GM21528 (cell line): Measurements from ENCODE around the gene NPW.

Source experiments
- ATAC-seq: cut with Tn5 transposase; IDR thresholded peaks from one replicate; pipeline ENCODE4 v1.9.1; 2021; ENCODE audit warnings: mild to moderate bottlenecking, moderate library complexity; ENCODE audit not compliant: unreplicated experiment, low FRiP score

NPW gene

DNA sequence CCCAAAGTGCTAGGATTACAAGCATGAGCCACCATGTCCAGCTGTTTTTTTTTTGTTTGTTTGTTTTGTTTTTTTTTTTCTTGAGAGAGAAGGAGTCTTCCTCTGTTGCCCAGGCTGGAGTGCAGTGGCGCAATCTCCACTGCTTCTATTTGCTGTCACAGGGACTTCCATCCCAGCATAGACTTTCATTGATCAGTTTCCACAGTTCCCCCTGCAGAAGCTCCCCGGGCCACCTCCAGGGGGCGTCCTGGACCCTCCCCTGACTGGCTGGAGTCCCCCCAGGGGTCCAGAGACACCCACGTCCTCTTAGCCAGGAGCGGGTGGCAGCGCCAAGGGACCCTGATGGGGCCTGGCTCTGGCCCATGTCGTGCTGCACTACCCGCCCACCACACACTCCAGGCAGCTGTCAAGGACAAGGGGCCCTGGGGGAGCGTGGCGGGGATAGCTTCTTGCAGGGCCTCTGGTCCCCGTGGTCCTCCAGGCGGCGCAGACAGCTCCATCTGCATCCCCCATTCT is 3.1 kb upstream of the NPW start:
- no peak for ATAC-seq

DNA sequence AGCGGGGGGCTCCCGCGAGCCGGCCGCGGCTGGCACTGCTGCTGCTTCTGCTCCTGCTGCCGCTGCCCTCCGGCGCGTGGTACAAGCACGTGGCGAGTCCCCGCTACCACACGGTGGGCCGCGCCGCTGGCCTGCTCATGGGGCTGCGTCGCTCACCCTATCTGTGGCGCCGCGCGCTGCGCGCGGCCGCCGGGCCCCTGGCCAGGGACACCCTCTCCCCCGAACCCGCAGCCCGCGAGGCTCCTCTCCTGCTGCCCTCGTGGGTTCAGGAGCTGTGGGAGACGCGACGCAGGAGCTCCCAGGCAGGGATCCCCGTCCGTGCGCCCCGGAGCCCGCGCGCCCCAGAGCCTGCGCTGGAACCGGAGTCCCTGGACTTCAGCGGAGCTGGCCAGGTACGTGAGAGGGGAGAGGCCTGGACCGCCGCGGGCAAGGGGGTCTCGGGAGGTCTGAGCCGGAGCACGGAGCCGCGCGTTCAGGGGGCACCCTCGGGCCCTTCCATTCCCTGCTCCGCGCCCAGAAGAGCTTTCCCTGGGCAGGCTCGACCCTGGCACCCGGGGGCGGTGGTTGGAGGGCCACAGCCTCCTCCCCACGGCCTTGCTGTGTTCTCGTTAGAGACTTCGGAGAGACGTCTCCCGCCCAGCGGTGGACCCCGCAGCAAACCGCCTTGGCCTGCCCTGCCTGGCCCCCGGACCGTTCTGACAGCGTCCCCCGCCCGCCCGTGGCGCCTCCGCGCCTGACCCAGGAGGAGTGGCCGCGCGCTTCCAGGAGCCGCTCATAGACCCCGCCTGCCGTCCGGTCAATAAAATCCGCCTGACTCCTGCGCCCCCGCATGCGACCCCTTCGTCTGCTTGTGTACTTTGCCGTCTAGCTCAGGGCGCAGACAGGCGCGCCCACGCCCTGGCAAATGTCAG is 591 bp downstream of the NPW start:
- ATAC-seq, result no peak

DNA sequence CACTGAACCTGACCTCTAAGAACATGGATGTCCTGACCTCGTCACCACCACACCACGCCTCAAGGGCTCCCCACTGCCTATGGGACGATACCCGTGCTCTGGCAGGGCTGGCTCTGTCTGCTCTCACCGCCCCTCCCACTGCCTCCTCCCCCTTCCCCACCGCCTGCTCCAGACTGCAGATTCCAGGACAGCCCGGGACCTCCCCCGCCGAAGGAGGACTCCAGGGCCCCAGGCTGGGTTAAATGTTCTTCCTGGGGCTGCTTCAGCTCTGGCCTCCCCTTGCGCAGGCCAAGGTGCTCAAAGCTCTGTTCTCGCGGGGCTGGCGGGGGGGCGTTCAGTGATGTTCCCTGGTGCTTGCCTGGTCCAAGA is 3.1 kb downstream of the NPW start:
- peak; percentile 17 for ATAC-seq

DNA sequence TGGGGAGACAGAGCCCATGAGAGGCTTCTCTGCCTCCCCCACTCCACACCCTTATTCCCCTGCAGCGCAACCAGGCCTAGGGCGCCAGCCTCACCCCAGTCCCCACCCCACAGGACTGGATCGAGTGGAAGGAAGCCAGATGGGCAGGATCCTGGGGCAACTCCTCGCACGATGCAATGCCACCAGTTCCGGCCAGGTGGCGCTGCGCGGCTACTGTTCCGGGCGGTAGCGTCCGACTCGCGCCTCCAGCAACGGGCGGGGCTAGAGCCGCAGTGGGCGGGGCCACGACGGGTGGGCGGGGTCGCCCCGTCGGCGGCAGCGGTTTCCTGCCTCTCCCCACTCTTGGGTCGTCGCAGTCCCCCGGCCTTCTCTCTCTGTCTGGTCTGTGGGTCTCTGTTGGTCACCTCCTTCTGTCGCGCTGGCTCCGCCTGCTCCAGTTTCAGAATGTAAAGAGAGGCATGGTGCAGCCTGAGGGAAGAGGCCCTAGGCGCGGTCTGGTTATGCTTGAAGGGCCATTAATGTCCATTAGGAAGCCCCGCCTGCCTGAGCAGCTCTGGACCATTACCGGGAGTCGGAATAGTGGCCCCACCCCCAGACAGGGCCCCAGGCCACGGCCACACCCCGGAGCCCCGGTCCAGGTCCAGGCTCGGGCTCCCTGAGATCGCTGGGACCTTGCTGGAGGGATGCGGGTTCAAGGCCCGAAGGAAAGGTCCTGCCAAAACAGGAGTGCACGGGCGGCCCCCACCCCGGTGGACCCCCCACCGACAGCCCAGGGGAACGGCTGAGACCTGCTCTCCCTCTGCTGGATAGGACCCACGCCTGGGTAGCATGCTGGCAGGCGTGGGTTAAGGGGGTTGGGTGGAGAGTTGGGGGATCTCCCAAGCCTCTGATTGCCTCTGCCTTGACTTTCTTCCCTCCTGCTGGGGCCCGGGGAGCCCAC is 3.8 kb downstream of the NPW start:
- peak; percentile 59 for ATAC-seq

DNA sequence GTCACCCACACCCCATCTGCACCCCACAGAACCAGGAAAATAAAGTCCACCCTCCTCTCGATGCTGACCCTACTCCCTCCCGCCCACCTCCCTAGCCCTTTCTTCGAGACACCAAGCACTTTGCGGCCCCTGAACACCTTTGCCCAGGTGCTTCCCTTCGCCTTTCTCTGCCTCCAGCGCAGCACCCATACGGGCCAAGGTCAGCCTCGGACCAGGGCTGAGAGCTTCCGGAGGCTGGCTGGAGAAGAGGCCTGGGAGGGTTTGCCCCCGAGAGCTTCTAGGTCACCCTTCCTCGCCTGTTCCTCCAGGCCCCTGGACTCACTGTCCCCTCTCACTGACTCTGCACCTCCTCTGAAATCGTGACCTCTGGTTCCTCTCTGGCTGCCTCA is 4.4 kb downstream of the NPW start:
- ATAC-seq, result no peak

DNA sequence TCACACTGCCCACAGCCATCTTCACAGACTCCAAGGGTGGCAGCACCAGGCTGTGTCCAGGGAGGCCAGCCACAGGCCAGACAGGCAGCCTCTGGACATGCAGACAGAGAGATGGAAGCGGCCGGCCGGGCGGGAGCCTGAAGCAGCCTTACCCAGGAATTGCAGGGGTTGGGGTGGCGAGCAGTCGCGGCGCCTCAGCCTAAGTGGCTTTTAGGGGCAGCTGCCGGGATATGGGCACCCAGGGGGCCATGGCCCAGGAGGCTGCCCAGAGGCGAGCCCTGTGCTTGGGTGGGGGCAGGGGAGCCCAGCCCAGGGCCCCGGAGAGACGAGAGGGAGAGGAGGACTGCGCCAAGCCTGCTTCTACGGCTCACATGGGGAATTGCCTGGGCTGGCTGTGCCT is 5.7 kb downstream of the NPW start:
- no peak for ATAC-seq

DNA sequence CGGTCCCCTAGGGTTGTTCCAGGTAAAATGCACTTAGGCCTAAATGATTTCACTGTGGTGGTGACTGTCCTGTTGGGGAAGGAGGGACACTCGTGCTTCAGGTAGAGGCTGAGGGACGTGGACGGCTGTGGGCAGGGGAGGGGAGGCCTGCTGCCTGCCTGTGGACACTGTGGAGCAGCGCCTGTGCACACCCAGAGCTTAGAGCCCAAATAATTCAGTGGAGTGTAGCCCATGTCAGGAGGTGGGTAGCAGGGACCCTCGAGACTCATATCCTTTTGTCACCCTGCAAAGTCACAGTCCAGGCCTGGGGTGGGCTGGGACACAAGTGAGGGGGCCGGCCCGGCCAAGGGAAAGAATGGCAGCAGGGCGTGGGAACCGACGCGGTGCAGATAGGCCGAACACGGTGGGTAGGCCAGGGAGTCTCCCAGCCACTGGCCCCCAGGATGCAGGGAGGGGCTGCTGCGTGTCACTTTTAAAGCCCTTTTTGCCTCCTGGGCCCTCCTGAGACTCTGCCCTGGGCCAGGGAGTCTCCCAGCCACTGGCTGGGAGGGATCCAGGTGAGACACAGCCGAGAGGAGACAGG is 6.4 kb downstream of the NPW start:
- no peak for ATAC-seq

DNA sequence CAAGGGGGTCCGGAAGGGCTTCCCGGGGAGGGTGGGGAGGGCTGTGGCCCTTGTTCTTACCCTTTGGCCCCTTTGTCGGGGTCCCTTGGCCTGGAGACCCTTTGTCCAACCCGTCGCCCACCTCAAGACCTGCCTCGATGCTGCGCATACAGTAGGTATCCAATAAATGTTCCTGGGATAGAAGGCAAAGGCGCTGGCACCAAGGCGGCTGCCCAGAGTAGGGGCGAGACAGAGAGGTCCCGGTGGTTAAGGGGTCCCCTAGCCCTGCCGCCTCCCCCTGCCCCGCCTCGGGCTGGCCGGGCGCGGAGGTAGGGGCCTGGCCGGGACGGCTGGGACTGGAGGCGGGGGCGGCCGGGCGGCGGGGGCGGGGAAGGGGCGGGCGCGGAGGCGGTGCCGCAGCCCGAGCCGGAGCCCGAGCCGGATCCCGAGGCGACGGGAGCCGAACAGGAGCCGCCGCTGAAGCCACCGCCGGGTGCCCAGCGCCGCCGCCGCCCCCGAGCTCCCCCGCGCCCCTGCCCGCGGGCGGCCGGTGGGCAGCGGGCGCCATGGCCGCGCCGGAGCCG is 7.0 kb downstream of the NPW start, which contains the start of gene NHERF2:
TSS of gene NHERF2 (plus strand) at position 442 of the 563 bp plus-strand sequence. CDS start at position 546, 104 bp downstream.
- no peak for ATAC-seq

DNA sequence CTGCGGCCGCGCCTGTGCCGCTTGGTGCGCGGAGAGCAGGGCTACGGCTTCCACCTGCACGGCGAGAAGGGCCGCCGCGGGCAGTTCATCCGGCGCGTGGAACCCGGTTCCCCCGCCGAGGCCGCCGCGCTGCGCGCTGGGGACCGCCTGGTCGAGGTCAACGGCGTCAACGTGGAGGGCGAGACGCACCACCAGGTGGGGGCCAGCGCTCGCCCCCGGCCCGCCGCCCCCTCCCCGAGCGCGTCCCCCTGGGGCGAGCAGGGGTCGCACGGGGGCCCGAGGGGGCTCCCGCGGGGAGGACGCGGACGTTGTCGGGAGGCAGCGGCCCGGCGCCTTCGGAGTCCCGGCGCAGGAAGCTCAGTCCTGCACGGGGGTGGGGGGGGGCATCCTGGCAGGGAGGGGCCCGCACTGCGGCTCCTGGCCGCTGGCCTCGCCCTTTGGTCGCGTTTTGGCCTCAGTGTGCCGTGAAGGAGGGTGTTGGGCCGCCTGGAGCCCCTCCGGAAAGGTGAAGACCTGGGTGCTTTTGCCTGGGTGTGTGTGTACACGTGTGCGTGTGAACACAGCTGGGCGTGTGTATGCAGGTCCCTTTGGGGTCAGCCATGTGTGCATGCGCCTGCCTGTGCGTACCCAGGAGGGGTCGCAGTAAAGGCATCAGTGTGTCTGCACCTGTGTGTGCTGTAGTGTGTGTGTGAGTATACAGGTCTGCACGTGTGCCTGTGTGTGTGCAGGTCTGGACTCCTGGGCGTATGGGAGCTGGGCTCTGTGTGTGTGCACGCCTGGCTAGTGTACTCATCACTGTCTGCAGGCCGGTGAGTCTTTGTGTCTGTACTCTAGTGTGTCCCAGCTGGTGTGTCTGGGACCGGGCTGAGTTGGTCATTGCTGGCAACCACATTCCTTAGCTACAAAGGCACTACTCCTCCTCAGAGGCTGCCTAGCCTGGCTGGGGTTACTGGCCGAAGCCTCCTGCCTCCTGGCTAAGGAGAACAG is 7.7 kb downstream of the NPW start:
- ATAC-seq, result no peak

DNA sequence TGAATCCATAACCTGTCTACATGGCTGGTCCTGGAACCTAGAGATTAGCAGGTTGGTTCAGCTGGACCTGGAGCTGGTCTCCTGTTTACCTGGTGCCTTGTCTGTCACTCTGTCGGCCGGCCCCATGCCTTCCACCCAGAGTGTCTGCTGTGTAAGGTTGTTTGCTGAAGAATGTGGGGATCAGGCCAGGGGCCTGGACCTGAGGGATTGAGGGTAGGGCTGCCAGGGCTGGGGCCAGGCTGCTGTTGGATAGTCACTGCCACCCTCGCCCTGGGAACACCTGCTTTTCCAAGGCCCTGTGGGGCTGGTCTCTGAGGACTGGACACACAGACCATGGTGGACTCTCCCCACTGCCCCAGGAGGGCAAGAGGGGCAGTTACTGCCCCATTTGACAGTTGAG is 8.6 kb downstream of the NPW start:
- no peak for ATAC-seq

DNA sequence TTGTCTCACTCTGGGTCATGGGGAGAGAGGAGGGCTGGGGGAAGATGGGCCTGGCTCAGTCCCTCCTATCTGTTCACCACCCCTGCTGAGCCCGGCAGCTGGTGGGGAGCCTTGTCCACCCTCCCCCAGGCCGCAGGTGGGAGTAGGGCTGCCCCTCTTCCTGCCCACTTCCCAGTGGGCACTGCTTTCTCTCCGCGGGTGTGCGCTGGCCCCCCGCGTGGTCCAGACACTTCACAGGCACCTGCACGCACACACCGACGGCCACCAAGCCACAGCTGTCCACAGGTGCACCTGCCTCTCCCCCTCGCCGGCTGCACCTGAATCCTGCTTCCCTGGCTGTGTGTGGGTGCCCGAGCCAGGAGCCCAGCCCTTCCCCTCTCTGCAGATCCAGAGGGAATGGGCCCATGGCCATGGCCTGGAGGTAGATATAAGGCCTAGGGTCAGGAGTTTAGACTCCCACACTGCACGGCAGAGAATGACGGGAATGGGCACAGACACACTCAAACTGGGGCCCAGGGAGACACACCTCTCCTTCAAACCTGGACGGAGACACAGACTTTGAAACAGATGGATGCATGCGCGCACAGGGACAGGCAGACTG is 9.1 kb downstream of the NPW start:
- no peak for ATAC-seq

DNA sequence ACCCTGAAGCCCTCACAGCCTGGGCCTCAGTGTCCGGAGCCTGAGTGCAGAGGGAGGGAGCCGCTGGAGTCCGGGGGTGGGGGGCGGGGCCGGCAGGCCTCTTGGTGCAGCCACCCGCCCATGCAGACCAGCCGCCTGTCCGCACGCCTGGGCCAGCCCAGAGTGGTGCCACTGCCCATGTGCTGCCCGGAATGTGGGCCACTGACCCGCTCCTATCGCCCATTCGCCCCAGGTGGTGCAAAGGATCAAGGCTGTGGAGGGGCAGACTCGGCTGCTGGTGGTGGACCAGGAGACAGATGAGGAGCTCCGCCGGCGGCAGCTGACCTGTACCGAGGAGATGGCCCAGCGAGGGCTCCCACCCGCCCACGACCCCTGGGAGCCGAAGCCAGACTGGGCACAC is 9.8 kb downstream of the NPW start:
- ATAC-seq, result no peak

DNA sequence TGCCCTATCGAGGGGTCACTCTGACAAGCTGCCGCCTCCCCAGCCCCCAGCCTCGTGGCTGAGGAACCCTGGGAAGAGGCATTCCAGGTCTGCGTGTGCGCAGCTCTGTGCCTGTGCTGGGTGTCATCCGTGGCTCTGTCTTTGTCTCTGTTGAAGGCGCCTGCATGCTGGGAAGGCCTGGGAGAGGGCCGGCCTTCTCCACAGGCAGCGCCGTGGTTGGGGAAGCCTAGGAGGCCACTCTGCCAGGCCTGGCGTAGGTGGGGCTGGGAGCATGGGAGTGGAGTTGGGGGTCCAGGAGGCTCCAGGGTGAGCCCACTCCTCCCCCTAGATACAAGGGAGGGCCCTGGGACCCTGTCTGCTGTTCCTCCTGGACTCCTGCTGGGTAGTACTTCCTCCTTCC is 10.5 kb downstream of the NPW start:
- no peak for ATAC-seq

DNA sequence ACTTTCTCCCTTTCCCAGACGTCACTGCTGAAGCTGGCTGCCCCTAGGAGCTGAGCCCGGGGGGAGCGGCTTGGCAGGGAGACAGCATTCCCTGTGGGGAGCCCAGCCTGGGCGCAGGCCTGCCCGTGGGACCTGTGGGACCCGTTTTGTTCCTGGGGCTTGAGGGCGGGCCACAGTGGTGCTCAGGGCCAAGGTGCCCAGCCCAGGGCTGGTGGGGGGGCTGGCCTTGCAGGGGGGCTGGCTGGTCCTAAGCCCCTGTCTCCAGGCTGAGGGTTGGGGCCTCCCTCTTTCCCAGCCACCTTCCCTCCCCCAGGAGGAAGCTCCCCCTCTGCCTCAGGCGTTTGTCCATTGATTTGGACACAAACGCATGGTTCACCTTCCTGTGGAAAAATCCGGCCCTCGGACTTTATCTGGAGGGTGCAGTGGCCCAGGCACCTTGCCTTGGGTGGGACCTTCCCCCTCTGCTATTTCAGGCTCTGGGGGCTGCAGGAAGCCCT is 11.5 kb downstream of the NPW start:
- ATAC-seq, result no peak

DNA sequence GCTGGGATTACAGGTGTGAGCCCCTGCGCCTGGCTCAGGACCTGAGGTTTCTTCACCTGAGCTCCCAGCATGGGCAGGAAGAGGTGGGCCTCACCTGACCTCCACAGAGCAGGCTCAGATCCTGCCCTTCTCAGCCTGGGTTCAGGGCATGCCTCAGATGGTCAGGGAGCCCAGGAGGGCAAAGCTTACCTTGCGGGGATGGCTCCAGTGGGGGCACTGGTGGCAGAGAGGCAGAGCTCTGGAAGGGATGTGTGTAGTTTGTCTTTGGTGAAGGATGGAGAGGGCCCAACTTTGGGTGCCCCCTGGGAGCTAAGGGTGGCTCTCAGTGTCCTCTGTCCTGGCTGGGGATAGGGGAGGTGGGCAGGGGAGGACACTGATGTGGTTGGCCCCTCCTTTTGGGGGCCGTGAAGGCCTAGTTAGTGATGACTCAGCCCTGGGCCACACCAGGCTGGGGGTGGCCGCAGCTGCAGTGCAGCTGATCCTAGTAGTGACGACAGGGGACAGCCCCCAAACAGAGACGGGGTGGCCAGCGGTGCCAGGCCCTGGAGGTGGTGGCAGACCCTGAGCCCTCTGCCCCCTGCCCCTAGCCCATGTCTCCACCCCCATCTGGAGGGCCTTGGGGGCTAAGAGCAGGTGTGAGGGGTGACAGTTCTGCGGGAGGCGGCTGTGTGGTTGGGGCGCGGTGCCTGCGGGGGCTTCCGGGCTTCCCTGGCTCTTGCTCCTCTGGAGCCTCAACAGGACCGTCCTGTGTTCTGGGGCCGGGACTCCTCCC is 12.9 kb downstream of the NPW start:
- ATAC-seq, result no peak

DNA sequence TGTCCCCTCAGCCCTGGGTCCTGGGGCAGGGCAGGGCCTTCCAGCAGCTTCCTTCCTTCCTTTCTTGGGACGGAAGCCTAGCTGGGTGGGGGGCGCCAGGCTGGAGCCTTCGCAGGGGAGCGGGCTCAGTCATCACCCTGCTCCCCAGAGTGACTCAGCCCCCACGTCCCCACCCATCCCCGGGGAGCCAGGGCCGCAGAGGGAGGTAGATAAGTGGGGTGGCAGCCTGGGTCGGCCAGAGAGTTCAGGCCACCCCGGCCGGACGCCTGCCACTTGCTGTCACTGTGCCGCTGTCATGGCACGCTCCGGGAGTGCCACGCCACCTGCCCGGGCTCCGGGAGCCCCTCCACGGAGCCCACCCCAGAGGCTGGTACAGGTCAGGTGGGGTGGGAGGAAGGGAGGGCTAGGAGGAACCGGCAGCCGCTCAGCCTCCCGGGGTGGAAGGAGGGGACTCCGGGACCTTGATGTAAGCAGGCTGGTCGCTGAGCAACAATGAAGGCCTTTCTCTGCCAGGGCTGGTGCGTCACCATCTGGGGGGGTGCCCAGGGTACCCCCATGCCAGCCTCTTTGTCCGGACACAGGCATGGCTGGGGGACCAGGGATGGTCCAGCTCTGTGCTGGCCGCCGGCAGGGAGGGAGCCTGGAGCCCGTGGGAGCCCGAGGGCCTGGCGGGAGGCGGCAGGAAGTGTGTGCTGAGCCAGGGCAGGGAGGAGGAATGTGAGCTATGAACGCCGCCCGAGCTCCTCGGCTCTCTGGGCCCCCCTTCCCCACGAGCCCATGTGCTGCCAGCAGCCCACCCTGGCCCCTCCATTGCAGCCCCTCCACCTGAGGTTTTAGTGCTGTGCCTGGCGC is 13.7 kb downstream of the NPW start:
- ATAC-seq, result no peak
